HepG2 (cell line): ENCODE measurements around the gene ATP5F1C. TPM values are rescaled to one million over a fixed set of nuclear protein-coding genes. Genes with fewer than 3 reads are reported as not detected.
A peak's percentile ranks its signal among the peaks of the same experiment; 100 is the strongest.

Source experiments
- HNRNPLL ChIP-seq: fragments of 200-400 bp; formaldehyde crosslinking; IDR thresholded peaks from 2 replicates; pipeline ENCODE4 v1.6.1; 2017; ENCODE audit warnings: mild to moderate bottlenecking, low read depth, low read length; ENCODE audit not compliant: poor library complexity, severe bottlenecking
- HOXA5 ChIP-seq: sonication (generic); formaldehyde crosslinking; IDR thresholded peaks from 2 replicates; pipeline ENCODE4 v1.4.0; 2020; ENCODE audit warnings: missing genetic modification reagents
- ISL2 ChIP-seq: sonication (generic); formaldehyde crosslinking; IDR thresholded peaks from 2 replicates; pipeline ENCODE4 v1.5.0; 2020; ENCODE audit warnings: missing genetic modification reagents
- KLF11 ChIP-seq: IDR thresholded peaks from 2 replicates; pipeline ENCODE4 v1.6.1; 2016; ENCODE audit warnings: missing compliant biosample characterization
- KLF12 ChIP-seq: sonication (generic); formaldehyde crosslinking; IDR thresholded peaks from 2 replicates; pipeline ENCODE4 v1.4.0; 2020; ENCODE audit warnings: missing genetic modification reagents, borderline replicate concordance
- KLF13 ChIP-seq: sonication (generic); formaldehyde crosslinking; IDR thresholded peaks from 2 replicates; pipeline ENCODE4 v1.4.0; 2020; ENCODE audit warnings: mild to moderate bottlenecking, missing genetic modification reagents
- MTF2 ChIP-seq: sonication (generic); formaldehyde crosslinking; IDR thresholded peaks from 2 replicates; pipeline ENCODE4 v1.5.0; 2020; ENCODE audit warnings: missing genetic modification reagents, borderline replicate concordance
- MYC ChIP-seq: sonication (generic); formaldehyde crosslinking; IDR thresholded peaks from 2 replicates; pipeline ENCODE4 v1.9.0; 2021; ENCODE audit warnings: missing genetic modification reagents, borderline replicate concordance
- NPAS2 ChIP-seq: sonication (generic); formaldehyde crosslinking; IDR thresholded peaks from 2 replicates; pipeline ENCODE4 v1.8.0; 2022; ENCODE audit warnings: mild to moderate bottlenecking, missing genetic modification reagents, borderline replicate concordance
- ONECUT2 ChIP-seq: sonication (generic); formaldehyde crosslinking; IDR thresholded peaks from 2 replicates; pipeline ENCODE4 v1.4.0; 2020; ENCODE audit warnings: missing genetic modification reagents
- SMAD9 ChIP-seq: sonication (generic); formaldehyde crosslinking; IDR thresholded peaks from 2 replicates; pipeline ENCODE4 v1.5.1; 2020; ENCODE audit warnings: mild to moderate bottlenecking, missing genetic modification reagents
- SP4 ChIP-seq: sonication (generic); formaldehyde crosslinking; IDR thresholded peaks from 2 replicates; pipeline ENCODE4 v1.8.1; 2023; ENCODE audit warnings: mild to moderate bottlenecking, missing genetic modification reagents
- ZNF180 ChIP-seq: sonication (generic); formaldehyde crosslinking; IDR thresholded peaks from 2 replicates; pipeline ENCODE4 v1.4.0; 2020; ENCODE audit warnings: low read depth, missing genetic modification reagents, borderline replicate concordance
- ZNF451 ChIP-seq: sonication (generic); formaldehyde crosslinking; IDR thresholded peaks from 2 replicates; pipeline ENCODE4 v1.5.0; 2020; ENCODE audit warnings: mild to moderate bottlenecking, missing genetic modification reagents
- ZNF530 ChIP-seq: sonication (generic); formaldehyde crosslinking; IDR thresholded peaks from 2 replicates; pipeline ENCODE4 v1.5.0; 2020; ENCODE audit warnings: low read depth, mild to moderate bottlenecking, missing genetic modification reagents
- ZNF772 ChIP-seq: sonication (generic); formaldehyde crosslinking; IDR thresholded peaks from 2 replicates; pipeline ENCODE4 v1.5.0; 2020; ENCODE audit warnings: mild to moderate bottlenecking, missing genetic modification reagents
- ZNF790 ChIP-seq: sonication (generic); formaldehyde crosslinking; IDR thresholded peaks from 2 replicates; pipeline ENCODE4 v1.8.0; 2022; ENCODE audit warnings: missing genetic modification reagents, mild to moderate bottlenecking, borderline replicate concordance
- ZSCAN30 ChIP-seq: sonication (generic); formaldehyde crosslinking; IDR thresholded peaks from 2 replicates; pipeline ENCODE4 v1.5.0; 2020; ENCODE audit warnings: mild to moderate bottlenecking, missing genetic modification reagents
- polyA plus RNA-seq, 8 experiments: library from polyadenylated mRNA; depleted of rRNA in 3 of 8; stranded (reverse) in 7 of 8; unstranded in 1 of 8; fragments of >200 nt; fragmentation: Illumina TruSeq in 4 of 8; extraction: Trizol in 4 of 8; gene quantifications; 2 replicates each; pipeline versions ENCODE4 v1.2.1 to v1.2.3, GENCODE V29; 2011 to 2016; ENCODE audit warnings: low read depth in 4 of 8, missing spikeins in 1 of 8, mixed read lengths in 1 of 8; ENCODE audit not compliant: insufficient read depth in 1 of 8
- total RNA-seq, 5 experiments: library from RNA; depleted of rRNA; stranded (reverse); fragments of >200 nt; fragmentation: Illumina TruSeq; extraction: Trizol; gene quantifications; 2 replicates each; pipeline ENCODE4 v1.2.3, GENCODE V29; 2016; ENCODE audit warnings: low read depth in 1 of 5
- TF ChIP-seq, protein P1 (sequence below): sonication (generic); formaldehyde crosslinking; IDR thresholded peaks from 2 replicates; pipeline ENCODE4 v1.4.0; 2020; ENCODE audit warnings: missing genetic modification reagents, mild to moderate bottlenecking, borderline replicate concordance
- TF ChIP-seq, protein P2 (sequence below): sonication (generic); formaldehyde crosslinking; IDR thresholded peaks from 2 replicates; pipeline ENCODE4 v1.8.0; 2022; ENCODE audit warnings: missing genetic modification reagents, mild to moderate bottlenecking, inconsistent platforms, borderline replicate concordance
- TF ChIP-seq, protein P3 (sequence below): IDR thresholded peaks from 2 replicates; pipeline ENCODE4 v1.6.1; 2016
- TF ChIP-seq, protein P4 (sequence below): sonication (generic); formaldehyde crosslinking; IDR thresholded peaks from 2 replicates; pipeline ENCODE4 v1.5.1; 2020; ENCODE audit warnings: missing genetic modification reagents, mild to moderate bottlenecking, borderline replicate concordance

Gene ATP5F1C
- total and polyA plus RNA-seq, 2 of the 13 experiments (the other 11 are each of a cell fraction or from before 2014, with no cell fraction given), result 407 to 416 TPM

DNA sequence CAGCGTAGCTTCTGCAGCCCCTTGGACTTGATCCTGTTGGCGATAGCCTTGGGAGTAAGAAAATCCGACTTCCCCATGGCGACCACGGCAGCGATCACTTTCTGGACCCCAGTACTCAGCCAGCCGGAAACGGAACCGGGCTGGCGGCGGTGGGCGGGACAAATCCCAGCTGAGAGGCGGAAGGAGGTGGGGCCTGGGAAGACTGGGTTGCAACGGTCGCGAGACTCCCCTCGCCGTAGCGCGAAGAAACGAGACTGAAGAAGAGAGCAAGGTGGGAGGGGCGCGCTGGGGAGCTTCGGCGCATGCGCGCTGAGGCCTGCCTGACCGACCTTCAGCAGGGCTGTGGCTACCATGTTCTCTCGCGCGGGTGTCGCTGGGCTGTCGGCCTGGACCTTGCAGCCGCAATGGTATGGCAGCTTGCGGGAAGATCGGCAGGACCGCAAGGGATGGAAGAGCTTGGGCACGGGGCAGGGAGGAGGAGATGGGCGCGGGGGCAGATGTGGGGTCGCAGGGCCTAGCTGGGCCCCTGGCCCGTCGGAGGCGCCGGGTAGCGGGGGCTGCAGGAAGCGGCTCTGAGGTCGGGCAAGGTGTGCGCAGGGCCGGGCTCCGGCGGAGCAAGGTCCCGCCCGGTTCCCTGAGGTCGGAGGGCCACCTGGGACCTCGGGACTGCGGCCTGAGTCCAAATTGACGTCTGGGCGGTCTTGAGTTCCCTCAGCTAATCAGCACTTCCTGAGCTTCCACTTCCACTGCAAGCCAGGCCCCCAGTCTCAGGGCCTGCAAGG is at the start of gene ATP5F1C, which contains the start of gene KIN (continued):
- TF ChIP-seq, protein P1, sequence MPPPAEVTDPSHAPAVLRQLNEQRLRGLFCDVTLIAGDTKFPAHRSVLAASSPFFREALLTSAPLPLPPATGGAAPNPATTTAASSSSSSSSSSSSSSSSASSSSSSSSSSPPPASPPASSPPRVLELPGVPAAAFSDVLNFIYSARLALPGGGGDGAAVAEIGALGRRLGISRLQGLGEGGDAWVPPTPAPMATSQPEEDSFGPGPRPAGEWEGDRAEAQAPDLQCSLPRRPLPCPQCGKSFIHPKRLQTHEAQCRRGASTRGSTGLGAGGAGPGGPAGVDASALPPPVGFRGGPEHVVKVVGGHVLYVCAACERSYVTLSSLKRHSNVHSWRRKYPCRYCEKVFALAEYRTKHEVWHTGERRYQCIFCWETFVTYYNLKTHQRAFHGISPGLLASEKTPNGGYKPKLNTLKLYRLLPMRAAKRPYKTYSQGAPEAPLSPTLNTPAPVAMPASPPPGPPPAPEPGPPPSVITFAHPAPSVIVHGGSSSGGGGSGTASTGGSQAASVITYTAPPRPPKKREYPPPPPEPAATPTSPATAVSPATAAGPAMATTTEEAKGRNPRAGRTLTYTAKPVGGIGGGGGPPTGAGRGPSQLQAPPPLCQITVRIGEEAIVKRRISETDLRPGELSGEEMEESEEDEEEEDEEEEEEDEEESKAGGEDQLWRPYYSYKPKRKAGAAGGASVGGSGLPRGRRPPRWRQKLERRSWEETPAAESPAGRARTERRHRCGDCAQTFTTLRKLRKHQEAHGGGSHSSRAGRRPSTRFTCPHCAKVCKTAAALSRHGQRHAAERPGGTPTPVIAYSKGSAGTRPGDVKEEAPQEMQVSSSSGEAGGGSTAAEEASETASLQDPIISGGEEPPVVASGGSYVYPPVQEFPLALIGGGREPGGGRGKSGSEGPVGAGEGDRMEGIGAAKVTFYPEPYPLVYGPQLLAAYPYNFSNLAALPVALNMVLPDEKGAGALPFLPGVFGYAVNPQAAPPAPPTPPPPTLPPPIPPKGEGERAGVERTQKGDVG, result 0 out of 2 replicates have a peak, but pooled peaks have one; percentile 36
- TF ChIP-seq ZNF772 (CRISPR knock-in tag), result peak; percentile 57; the same call in 1 of the 2 replicates
- peak; percentile 62 for TF ChIP-seq MYC (CRISPR knock-in tag)
- TF ChIP-seq HOXA5 (CRISPR knock-in tag), result no peak; the same call in 1 of the 2 replicates
- no peak for TF ChIP-seq KLF13 (CRISPR knock-in tag)
- TF ChIP-seq, protein P2, sequence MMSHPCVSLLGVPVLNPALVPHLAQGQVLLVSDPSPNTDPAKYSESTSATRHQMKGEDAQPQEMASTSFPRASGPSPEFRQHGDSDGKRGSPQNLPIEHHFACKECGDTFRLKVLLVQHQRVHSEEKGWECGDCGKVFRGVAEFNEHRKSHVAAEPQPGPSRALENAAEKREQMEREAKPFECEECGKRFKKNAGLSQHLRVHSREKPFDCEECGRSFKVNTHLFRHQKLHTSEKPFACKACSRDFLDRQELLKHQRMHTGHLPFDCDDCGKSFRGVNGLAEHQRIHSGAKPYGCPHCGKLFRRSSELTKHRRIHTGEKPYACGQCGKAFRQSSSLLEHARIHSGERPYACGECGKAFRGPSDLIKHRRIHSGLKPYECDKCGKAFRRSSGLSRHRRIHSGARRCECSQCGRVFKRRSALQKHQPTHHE, result peak; percentile 82
- TF ChIP-seq, protein P3, sequence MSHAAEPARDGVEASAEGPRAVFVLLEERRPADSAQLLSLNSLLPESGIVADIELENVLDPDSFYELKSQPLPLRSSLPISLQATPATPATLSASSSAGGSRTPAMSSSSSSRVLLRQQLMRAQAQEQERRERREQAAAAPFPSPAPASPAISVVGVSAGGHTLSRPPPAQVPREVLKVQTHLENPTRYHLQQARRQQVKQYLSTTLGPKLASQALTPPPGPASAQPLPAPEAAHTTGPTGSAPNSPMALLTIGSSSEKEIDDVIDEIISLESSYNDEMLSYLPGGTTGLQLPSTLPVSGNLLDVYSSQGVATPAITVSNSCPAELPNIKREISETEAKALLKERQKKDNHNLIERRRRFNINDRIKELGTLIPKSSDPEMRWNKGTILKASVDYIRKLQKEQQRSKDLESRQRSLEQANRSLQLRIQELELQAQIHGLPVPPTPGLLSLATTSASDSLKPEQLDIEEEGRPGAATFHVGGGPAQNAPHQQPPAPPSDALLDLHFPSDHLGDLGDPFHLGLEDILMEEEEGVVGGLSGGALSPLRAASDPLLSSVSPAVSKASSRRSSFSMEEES (CRISPR knock-in tag), result no peak
- TF ChIP-seq ONECUT2, result no peak
- peak; percentile 36; the same call in 1 of the 2 replicates for TF ChIP-seq ISL2 (CRISPR knock-in tag)
- TF ChIP-seq, protein P4, sequence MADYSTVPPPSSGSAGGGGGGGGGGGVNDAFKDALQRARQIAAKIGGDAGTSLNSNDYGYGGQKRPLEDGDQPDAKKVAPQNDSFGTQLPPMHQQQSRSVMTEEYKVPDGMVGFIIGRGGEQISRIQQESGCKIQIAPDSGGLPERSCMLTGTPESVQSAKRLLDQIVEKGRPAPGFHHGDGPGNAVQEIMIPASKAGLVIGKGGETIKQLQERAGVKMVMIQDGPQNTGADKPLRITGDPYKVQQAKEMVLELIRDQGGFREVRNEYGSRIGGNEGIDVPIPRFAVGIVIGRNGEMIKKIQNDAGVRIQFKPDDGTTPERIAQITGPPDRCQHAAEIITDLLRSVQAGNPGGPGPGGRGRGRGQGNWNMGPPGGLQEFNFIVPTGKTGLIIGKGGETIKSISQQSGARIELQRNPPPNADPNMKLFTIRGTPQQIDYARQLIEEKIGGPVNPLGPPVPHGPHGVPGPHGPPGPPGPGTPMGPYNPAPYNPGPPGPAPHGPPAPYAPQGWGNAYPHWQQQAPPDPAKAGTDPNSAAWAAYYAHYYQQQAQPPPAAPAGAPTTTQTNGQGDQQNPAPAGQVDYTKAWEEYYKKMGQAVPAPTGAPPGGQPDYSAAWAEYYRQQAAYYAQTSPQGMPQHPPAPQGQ (CRISPR knock-in tag), result no peak; the same call in 1 of the 2 replicates
- TF ChIP-seq ZNF530 (CRISPR knock-in tag), result peak; percentile 36; the same call in 1 of the 2 replicates
- no peak for TF ChIP-seq KLF12 (CRISPR knock-in tag)
- no peak for TF ChIP-seq KLF11 (CRISPR knock-in tag)
- TF ChIP-seq SP4 (CRISPR knock-in tag), result peak; percentile 75
- TF ChIP-seq ZNF451 (CRISPR knock-in tag), result no peak; the same call in 1 of the 2 replicates
- peak; percentile 70 for TF ChIP-seq HNRNPLL
- 0 out of 2 replicates have a peak, but pooled peaks have one; percentile 18 for TF ChIP-seq ZNF790
- TF ChIP-seq NPAS2 (CRISPR knock-in tag), result no peak
- TF ChIP-seq ZNF180 (CRISPR knock-in tag), result no peak
- TF ChIP-seq SMAD9 (CRISPR knock-in tag), result no peak
- 0 out of 2 replicates have a peak, but pooled peaks have one; percentile 29 for TF ChIP-seq MTF2
- no peak for TF ChIP-seq ZSCAN30
